ENCODE measurements around the gene ZNF765.

DNA sequence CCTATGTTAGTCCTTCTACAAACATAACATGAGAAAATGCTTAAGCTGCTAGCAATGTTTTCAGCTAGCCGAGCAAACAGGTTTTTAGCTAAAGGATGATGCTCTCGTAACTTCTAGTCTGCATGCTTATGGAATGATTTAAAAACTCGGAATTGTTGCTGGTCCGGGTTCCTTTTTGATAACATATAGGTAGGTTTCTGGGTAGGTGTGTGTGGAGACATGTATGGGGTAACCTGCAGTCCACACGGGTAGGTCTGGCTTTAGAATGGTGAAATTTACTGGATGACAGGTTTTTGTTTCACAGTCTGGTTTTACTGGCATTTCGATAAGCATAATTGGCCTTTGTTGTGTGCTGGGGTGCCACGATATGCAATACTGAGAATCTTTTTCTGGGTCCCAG, 77.0 kb downstream of the ZNF765 start:
- TF ChIP-seq EZH2phosphoT487 (IDR thresholded peaks at IDR 0.05; ENCODE audit: insufficient read depth, low read depth) (no peak), EZH2 (IDR thresholded peaks at IDR 0.05; ENCODE audit: insufficient read depth, poor library complexity, severe bottlenecking) (no peak)

Data from GM23248 (cell line).